OCI-LY1 (cell line): ENCODE measurements around the gene WWC2.

Experiments
- EZH2 ChIP-seq: fragments of 200-600 bp; sonication (generic), shearing (Covaris generic); IDR thresholded peaks from 2 replicates; pipeline ENCODE4 v1.8.0; 2017; ENCODE audit warnings: borderline replicate concordance, mixed run types, mild to moderate bottlenecking, antibody characterized with exemption, low read length, moderate library complexity, mixed read lengths
- TF ChIP-seq, protein P1 (sequence below): fragments of 200-600 bp; sonication (generic), shearing (Covaris generic); IDR thresholded peaks from 2 replicates; pipeline ENCODE4 v1.5.1; 2017; ENCODE audit warnings: mild to moderate bottlenecking, antibody characterized with exemption, low read length, moderate library complexity, mixed read lengths

DNA sequence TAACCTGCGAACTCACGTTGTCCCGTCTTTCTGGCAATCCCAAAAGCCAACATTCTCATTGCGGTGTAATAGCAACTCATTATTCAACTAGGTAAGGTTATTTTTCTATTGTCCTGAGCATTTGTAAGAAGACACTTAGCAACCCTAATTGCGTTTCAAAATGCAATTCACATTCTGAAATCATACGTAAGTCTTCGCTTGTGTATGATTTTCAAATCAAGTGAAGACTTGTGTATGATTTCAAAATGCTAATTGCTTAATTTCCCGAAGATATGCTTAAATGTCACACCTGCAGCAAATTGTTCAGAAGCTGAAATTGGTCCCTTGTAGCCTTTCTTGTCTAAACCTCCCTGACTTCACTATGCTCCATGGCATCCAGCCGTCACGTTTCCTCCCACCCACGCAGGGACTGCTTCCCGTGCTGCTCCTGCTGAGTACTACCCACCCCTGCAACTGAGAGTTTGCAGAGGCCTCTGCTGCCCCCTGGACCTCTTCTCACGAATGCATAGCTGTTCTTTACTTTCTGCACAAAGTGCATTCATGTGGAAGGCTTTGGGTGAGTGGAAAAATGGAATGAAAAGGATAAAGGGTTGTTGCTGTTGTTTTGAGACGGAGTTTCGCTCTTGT, 264.0 kb downstream of the WWC2 start:
- TF ChIP-seq, protein P1, sequence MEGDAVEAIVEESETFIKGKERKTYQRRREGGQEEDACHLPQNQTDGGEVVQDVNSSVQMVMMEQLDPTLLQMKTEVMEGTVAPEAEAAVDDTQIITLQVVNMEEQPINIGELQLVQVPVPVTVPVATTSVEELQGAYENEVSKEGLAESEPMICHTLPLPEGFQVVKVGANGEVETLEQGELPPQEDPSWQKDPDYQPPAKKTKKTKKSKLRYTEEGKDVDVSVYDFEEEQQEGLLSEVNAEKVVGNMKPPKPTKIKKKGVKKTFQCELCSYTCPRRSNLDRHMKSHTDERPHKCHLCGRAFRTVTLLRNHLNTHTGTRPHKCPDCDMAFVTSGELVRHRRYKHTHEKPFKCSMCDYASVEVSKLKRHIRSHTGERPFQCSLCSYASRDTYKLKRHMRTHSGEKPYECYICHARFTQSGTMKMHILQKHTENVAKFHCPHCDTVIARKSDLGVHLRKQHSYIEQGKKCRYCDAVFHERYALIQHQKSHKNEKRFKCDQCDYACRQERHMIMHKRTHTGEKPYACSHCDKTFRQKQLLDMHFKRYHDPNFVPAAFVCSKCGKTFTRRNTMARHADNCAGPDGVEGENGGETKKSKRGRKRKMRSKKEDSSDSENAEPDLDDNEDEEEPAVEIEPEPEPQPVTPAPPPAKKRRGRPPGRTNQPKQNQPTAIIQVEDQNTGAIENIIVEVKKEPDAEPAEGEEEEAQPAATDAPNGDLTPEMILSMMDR: no peak
- no peak for TF ChIP-seq EZH2
